H1 (cell line): Measurements from ENCODE around the gene FAM193B. TPM values are rescaled to one million over a fixed set of nuclear protein-coding genes. Genes with fewer than 3 reads are reported as not detected.
A peak's percentile ranks its signal among the peaks of the same experiment; 100 is the strongest.

Experiments
- CTCF ChIA-PET: fragments of 300-600 bp; sonication (Branson Sonifier 250); formaldehyde crosslinking; loops from one replicate; lab custom pipeline; 2021; ENCODE audit not compliant: partially characterized antibody; lab: Charles Lee
- POLR2A ChIA-PET: fragments of 300-600 bp; sonication (Branson Sonifier 250); formaldehyde crosslinking; loops from one replicate; lab custom pipeline; 2021; ENCODE audit warnings: inconsistent platforms; ENCODE audit not compliant: partially characterized antibody; lab: Charles Lee
- DNase-seq, 2 experiments: peaks; one replicate each; pipeline versions ENCODE4 v3.0.0 to v3.0.0-alpha.2; 2010 to 2022; ENCODE audit warnings: low spot score in 2 of 2, low read depth in 1 of 2, mixed read lengths in 1 of 2
- FAIRE-seq: peaks from 2 replicates; lab custom pipeline; 2011; peaks lifted over from hg19 to GRCh38; lab: Jason Lieb, UNC
- H2AFZ ChIP-seq: 2 replicates; pipeline ENCODE4 v1.8.1; 2012; ENCODE audit warnings: low read length, inconsistent platforms
- H2AK5ac ChIP-seq: 2 replicates; pipeline ENCODE4 v1.6.1; 2013; ENCODE audit warnings: low read depth, low read length
- H2BK120ac ChIP-seq: replicated peaks from 2 replicates; pipeline ENCODE3; 2013; ENCODE audit warnings: low read depth, low read length, inconsistent platforms
- H2BK12ac ChIP-seq: 2 replicates; pipeline ENCODE4 v1.6.1; 2013; ENCODE audit warnings: low read depth, low read length
- H2BK15ac ChIP-seq: 2 replicates; pipeline ENCODE4 v1.6.1; 2013; ENCODE audit warnings: low read length
- H2BK20ac ChIP-seq: 2 replicates; pipeline ENCODE4 v1.6.1; 2013; ENCODE audit warnings: low read length
- H2BK5ac ChIP-seq: 2 replicates; pipeline ENCODE4 v1.6.1; 2013; ENCODE audit warnings: low read depth, low read length
- H3K14ac ChIP-seq: 2 replicates; pipeline ENCODE4 v1.6.1; 2013; ENCODE audit warnings: inconsistent platforms; ENCODE audit not compliant: insufficient read length
- H3K18ac ChIP-seq: 2 replicates; pipeline ENCODE4 v1.6.1; 2013; ENCODE audit warnings: low read length; ENCODE audit errors: extremely low read depth
- H3K23ac ChIP-seq: 2 replicates; pipeline ENCODE4 v1.6.1; 2013; ENCODE audit warnings: inconsistent platforms; ENCODE audit not compliant: insufficient read length
- H3K23me2 ChIP-seq: 2 replicates; pipeline ENCODE4 v1.6.1; 2013; ENCODE audit warnings: low read depth, low read length
- H3K27ac ChIP-seq: 2 replicates; pipeline ENCODE4 v1.6.1; 2011; ENCODE audit warnings: low read depth, low read length, inconsistent platforms
- H3K27me3 ChIP-seq, 4 experiments: replicated peaks in 1 of 4; 1 replicate in 1 of 4; 2 replicates in 3 of 4; pipeline versions ENCODE4 v1.6.1 to v1.8.1; 2011 to 2013; ENCODE audit warnings: low read length in 3 of 4, mild to moderate bottlenecking in 3 of 4, inconsistent platforms in 2 of 4, mixed read lengths in 2 of 4, moderate library complexity in 1 of 4; ENCODE audit not compliant: control insufficient read depth in 3 of 4, insufficient read depth in 3 of 4; ENCODE audit errors: extremely low read depth in 1 of 4
- H3K36me3 ChIP-seq, 4 experiments: 2 replicates each; pipeline versions ENCODE4 v1.6.1 to v1.8.1; 2011 to 2013; ENCODE audit warnings: mild to moderate bottlenecking in 4 of 4, low read length in 3 of 4, moderate library complexity in 2 of 4, control low read depth in 1 of 4, inconsistent platforms in 1 of 4; ENCODE audit not compliant: insufficient read depth in 4 of 4, control insufficient read depth in 2 of 4
- H3K4ac ChIP-seq: replicated peaks from 2 replicates; pipeline ENCODE3; 2013; ENCODE audit warnings: low read length, low read depth, mixed read lengths, inconsistent platforms; ENCODE audit not compliant: insufficient read length
- H3K4me1 ChIP-seq, 4 experiments: replicated peaks in 1 of 4; 1 replicate in 1 of 4; 2 replicates in 3 of 4; pipeline versions ENCODE4 v1.6.1 to v1.8.1; 2011 to 2013; ENCODE audit warnings: low read length in 3 of 4, inconsistent platforms in 2 of 4, mixed read lengths in 1 of 4; ENCODE audit not compliant: insufficient read depth in 4 of 4, control insufficient read depth in 3 of 4
- H3K4me2 ChIP-seq, 2 experiments: 2 replicates each; pipeline versions ENCODE4 v1.6.1 to v1.8.1; 2011 to 2013; ENCODE audit warnings: low read depth in 2 of 2, low read length in 2 of 2, control low read depth in 1 of 2, inconsistent platforms in 1 of 2, mild to moderate bottlenecking in 1 of 2; ENCODE audit not compliant: insufficient read depth in 1 of 2
- H3K4me3 ChIP-seq, 4 experiments: fragments of 200-600, 300-600 bp in 1 of 4; sonication (generic), shearing (Covaris generic), sonication (Bioruptor Twin) in 1 of 4; 2 replicates each; pipeline versions ENCODE4 v1.5.1 to v1.8.1; 2011 to 2016; ENCODE audit warnings: low read length in 4 of 4, low read depth in 3 of 4, control low read depth in 2 of 4, inconsistent platforms in 2 of 4, mild to moderate bottlenecking in 2 of 4, mixed read lengths in 1 of 4, moderate library complexity in 1 of 4; ENCODE audit not compliant: insufficient read depth in 2 of 4; ENCODE audit errors: extremely low read depth in 1 of 4
- H3K56ac ChIP-seq: replicated peaks from 2 replicates; pipeline ENCODE3; 2013; ENCODE audit warnings: low read depth, mild to moderate bottlenecking, mixed read lengths, low read length, inconsistent platforms; ENCODE audit not compliant: insufficient read length
- H3K79me1 ChIP-seq: 2 replicates; pipeline ENCODE4 v1.6.1; 2013; ENCODE audit warnings: low read depth, low read length, control low read depth
- H3K79me2 ChIP-seq, 2 experiments: 2 replicates each; pipeline versions ENCODE4 v1.6.1 to v1.8.1; 2012 to 2013; ENCODE audit warnings: low read length in 2 of 2, mild to moderate bottlenecking in 2 of 2, inconsistent platforms in 1 of 2; ENCODE audit not compliant: insufficient read depth in 2 of 2, control insufficient read depth in 1 of 2
- H3K9ac ChIP-seq, 4 experiments: replicated peaks in 1 of 4; 1 replicate in 1 of 4; 2 replicates in 3 of 4; pipeline versions ENCODE4 v1.6.1 to v1.8.1; 2011 to 2013; ENCODE audit warnings: low read depth in 3 of 4, low read length in 3 of 4, control low read depth in 2 of 4, mild to moderate bottlenecking in 2 of 4, moderate library complexity in 2 of 4, inconsistent platforms in 1 of 4; ENCODE audit errors: extremely low read depth in 1 of 4
- H3K9me3 ChIP-seq, 2 experiments: 2 replicates each; pipeline versions ENCODE4 v1.6.1 to v1.8.1; 2012 to 2013; ENCODE audit warnings: mild to moderate bottlenecking in 2 of 2, moderate library complexity in 2 of 2, control low read depth in 1 of 2, inconsistent platforms in 1 of 2, low read depth in 1 of 2, low read length in 1 of 2, mixed read lengths in 1 of 2; ENCODE audit not compliant: insufficient read depth in 2 of 2
- H4K20me1 ChIP-seq, 2 experiments: replicated peaks in 1 of 2; 2 replicates each; pipeline versions ENCODE3 to v1.8.1; 2011 to 2013; ENCODE audit warnings: inconsistent platforms in 2 of 2, low read length in 2 of 2, mild to moderate bottlenecking in 1 of 2; ENCODE audit not compliant: insufficient read depth in 2 of 2, control insufficient read depth in 1 of 2
- H4K5ac ChIP-seq: 2 replicates; pipeline ENCODE4 v1.6.1; 2013; ENCODE audit warnings: low read length, low read depth, mixed read lengths, inconsistent platforms; ENCODE audit not compliant: insufficient read length
- H4K8ac ChIP-seq: 2 replicates; pipeline ENCODE4 v1.8.0; 2013; ENCODE audit warnings: mild to moderate bottlenecking, moderate library complexity, low read length, inconsistent platforms; ENCODE audit not compliant: insufficient read depth; ENCODE audit errors: extremely low read depth
- H4K91ac ChIP-seq: replicated peaks from 2 replicates; pipeline ENCODE3; 2013; ENCODE audit warnings: low read length, mixed read lengths, inconsistent platforms; ENCODE audit not compliant: insufficient read length
- EGR1 ChIP-seq: IDR thresholded peaks from 2 replicates; pipeline ENCODE4 v1.6.1; 2011; ENCODE audit warnings: low read depth, low read length, borderline replicate concordance
- KDM4A ChIP-seq: IDR thresholded peaks from one replicate; pipeline ENCODE4 v1.7.1; 2012; ENCODE audit warnings: low read depth, mild to moderate bottlenecking, moderate library complexity, low read length, inconsistent platforms; ENCODE audit not compliant: severe bottlenecking
- POLR2AphosphoS5 ChIP-seq: IDR thresholded peaks from 2 replicates; pipeline ENCODE4 v1.6.1; 2011; ENCODE audit warnings: low read depth, low read length
- SP2 ChIP-seq: IDR thresholded peaks from 2 replicates; pipeline ENCODE4 v1.6.1; 2012; ENCODE audit warnings: mild to moderate bottlenecking, low read length, inconsistent platforms
- WGBS, 2 experiments: shearing (Covaris generic) in 1 of 2; methylation state at CpG; one replicate each; pipeline versions ENCODE4 v1.1.6 to v1.1.7; 2013 to 2015; ENCODE audit warnings: low lambda C conversion rate in 2 of 2, mixed read lengths in 2 of 2, inconsistent platforms in 1 of 2, low coverage in 1 of 2, missing lambda C conversion rate in 1 of 2; ENCODE audit not compliant: insufficient replicate concordance in 2 of 2, insufficient coverage in 1 of 2, insufficient read length in 1 of 2; ENCODE audit errors: extremely low coverage in 1 of 2, missing lambda C conversion rate in 1 of 2; 5-methylcytosine and 5-hydroxymethylcytosine counted together
- polyA plus RNA-seq, 7 experiments: library from polyadenylated mRNA; depleted of rRNA in 3 of 7; stranded (reverse) in 5 of 7; unstranded in 2 of 7; fragments of >200 nt in 5 of 7; fragments of 200-250 nt in 2 of 7; gene quantifications; 1 replicate in 5 of 7; 2 replicates in 1 of 7; 4 replicates in 1 of 7; pipeline versions ENCODE4 v1.2.1 to v1.2.3, GENCODE V29; 2011 to 2013; ENCODE audit warnings: missing spikeins in 2 of 7, mixed read lengths in 2 of 7
- total RNA-seq: library from RNA; stranded (reverse); fragmentation: NEBNext Ultra II Directional; extraction: Animal tissue kit (Norgen Biotek cat#: 25700); gene quantifications from 2 replicates; pipeline ENCODE4 v1.2.1, GENCODE V29; 2021

Gene FAM193B
- total and polyA plus RNA-seq, 2 of the 8 experiments (the other 6 are each of a cell fraction or from before 2014, with no cell fraction given) = 49.9 to 69.8 TPM

- H3K18ac ChIP-seq = no peak overlapping the region
- no peak overlapping the region for H3K23ac ChIP-seq
- ChIA-PET CTCF (interaction anchor here (10.4 kb wide), 1 partner anchor 9 kb away, joined by 162 read pairs; the partner anchor contains the start of gene PDLIM7), POLR2A (interaction anchor here (0.8 to 67.5 kb wide), 3 partner anchors 3 to 33 kb away, joined by 4 to 3349 read pairs (median 3349); partner anchors contain the start of genes DBN1, DOK3, PDLIM7 and PRR7)
- H3K79me1 ChIP-seq = peaks cover 2% of the 10 kb centered on the region; the same call in 1 of the 2 replicates
- H3K36me3 ChIP-seq = peaks cover 10 to 38% (median 20%) of the 10 kb centered on the region in 4 experiments
- no peak for FAIRE-seq
- no peak overlapping the region for H2BK5ac ChIP-seq
- H2BK120ac ChIP-seq = no peak overlapping the region
- no peak overlapping the region for H2AFZ ChIP-seq
- 93% methylated on average over 9 of the region's 9 CpGs; no CpG with 5 or more reads in 1 of the 2 experiments for WGBS, 2 experiments
- H4K5ac ChIP-seq = no peak overlapping the region
- no peak for DNase-seq
- H3K4me1 ChIP-seq = no peaks in the 10 kb centered on the region; a peak in 1 of 7 replicates
- no peak overlapping the region for H3K56ac ChIP-seq
- H4K8ac ChIP-seq = no peak overlapping the region
- H3K9me3 ChIP-seq = no peaks in the 10 kb centered on the region
- no peak overlapping the region for H4K91ac ChIP-seq
- no peak for TF ChIP-seq SP2
- no peak for TF ChIP-seq EGR1
- TF ChIP-seq KDM4A = no peak
- TF ChIP-seq POLR2AphosphoS5 = 0 out of 2 replicates have a peak, but pooled peaks have one; percentile 36
- H2BK12ac ChIP-seq = no peak overlapping the region
- no peak overlapping the region for H2BK15ac ChIP-seq
- no peak overlapping the region for H3K4ac ChIP-seq
- no peak overlapping the region for H2AK5ac ChIP-seq
- H3K4me3 ChIP-seq = no peak overlapping the region
- no peaks in the 10 kb centered on the region for H3K79me2 ChIP-seq
- no peak overlapping the region for H3K27ac ChIP-seq
- no peaks in the 10 kb centered on the region for H3K23me2 ChIP-seq
- H4K20me1 ChIP-seq = peaks cover 5 to 11% of the 10 kb centered on the region in 2 experiments
- no peaks in the 10 kb centered on the region for H3K27me3 ChIP-seq
- no peak overlapping the region for H3K9ac ChIP-seq
- no peak overlapping the region for H2BK20ac ChIP-seq
- no peak overlapping the region for H3K4me2 ChIP-seq
- H3K14ac ChIP-seq = no peak overlapping the region
Observed at GRCh38 chr5:177483042-177483441, 71.3 kb downstream of the FAM193B start.
